Upper lobe of right lung (tissue), 1 donor: ENCODE data around the gene TDRD9. TPM values are rescaled to one million over a fixed set of nuclear protein-coding genes. Genes with fewer than 3 reads are reported as not detected.

Source experiments
- ATAC-seq: fragments of 200-7000 bp; cut with Tn5 transposase; one replicate; pipeline ENCODE4 v1.9.1; 2020; ENCODE audit warnings: mild to moderate bottlenecking, moderate library complexity
- DNase-seq: peaks from one replicate; pipeline ENCODE4 v3.0.0-alpha.2; 2020
- H3K27ac ChIP-seq: fragments of 200-600 bp; one replicate; pipeline ENCODE4 v1.8.0; 2022
- H3K27me3 ChIP-seq: fragments of 200-600 bp; one replicate; pipeline ENCODE4 v1.8.0; 2022; ENCODE audit warnings: mild to moderate bottlenecking
- H3K36me3 ChIP-seq: fragments of 200-600 bp; one replicate; pipeline ENCODE4 v1.8.0; 2022
- H3K4me1 ChIP-seq: fragments of 200-600 bp; one replicate; pipeline ENCODE4 v1.8.0; 2022
- H3K4me3 ChIP-seq: fragments of 200-600 bp; one replicate; pipeline ENCODE4 v1.8.0; 2022; ENCODE audit warnings: mild to moderate bottlenecking
- H3K9me3 ChIP-seq: fragments of 200-600 bp; one replicate; pipeline ENCODE4 v1.8.0; 2022
- CTCF ChIP-seq: fragments of 200-600 bp; IDR thresholded peaks from one replicate; pipeline ENCODE4 v1.8.0; 2022; ENCODE audit warnings: antibody characterized with exemption
- intact Hi-C: fragments of 100-400 bp; cut with DNase I; formaldehyde crosslinking; loops from one replicate; pipeline ENCODE4 v1.11.0; 2022
- total RNA-seq: library from RNA; stranded (reverse); fragmentation: NEBNext Ultra II Directional; extraction: Animal tissue kit (Norgen Biotek cat#: 25700); gene quantifications from one replicate; pipeline ENCODE4 v1.2.1, GENCODE V29; 2021
- donor health status: DM: no; HTN: yes; CAD: no; lungs with severe emphysema.

TDRD9 gene
- total RNA-seq, 1 donor from 2014 or later, result 6.2 TPM

- ATAC-seq, result no peak
- intact Hi-C loops, result no loop called here
These were observed 31.7 kb upstream of the TDRD9 start for GRCh38 chr14:103896578-103896977.

GRCh38 chr14:103897075-103897947, 30.9 kb upstream of the TDRD9 start:
- Histone ChIP-seq H3K4me1 (no peaks in the 10 kb centered on the region), H3K4me3 (no peak overlapping the region), H3K27ac (no peak overlapping the region), H3K9me3 (no peaks in the 10 kb centered on the region), H3K27me3 (no peaks in the 10 kb centered on the region), H3K36me3 (no peaks in the 10 kb centered on the region)
- DNase-seq (peak; percentile 56), ATAC-seq (peak; percentile 10)
- intact Hi-C loops, result no loop called here
- no peak for TF ChIP-seq CTCF

More at GRCh38 chr14:103896578-103896977, 31.7 kb upstream of the TDRD9 start:
- no peaks in the 10 kb centered on the region for H3K4me1 ChIP-seq
- no peaks in the 10 kb centered on the region for H3K36me3 ChIP-seq
- H3K27me3 ChIP-seq, result no peaks in the 10 kb centered on the region
- H3K27ac ChIP-seq, result no peak overlapping the region
- DNase-seq, result no peak
- H3K9me3 ChIP-seq, result no peaks in the 10 kb centered on the region
- no peak overlapping the region for H3K4me3 ChIP-seq
- no peak for TF ChIP-seq CTCF

GRCh38 chr14:103898204-103898603, 30.1 kb upstream of the TDRD9 start:
- intact Hi-C loops, result no loop called here
- Histone ChIP-seq H3K9me3 (no peaks in the 10 kb centered on the region), H3K27ac (no peak overlapping the region), H3K36me3 (no peaks in the 10 kb centered on the region), H3K4me3 (no peak overlapping the region), H3K4me1 (no peaks in the 10 kb centered on the region), H3K27me3 (no peaks in the 10 kb centered on the region)
- TF ChIP-seq CTCF, result no peak
- DNase-seq (no peak), ATAC-seq (no peak)

- H3K36me3 ChIP-seq, result no peaks in the 10 kb centered on the region
- intact Hi-C loops, result no loop called here
- H3K9me3 ChIP-seq, result no peaks in the 10 kb centered on the region
- DNase-seq (no peak), ATAC-seq (no peak)
- no peak for TF ChIP-seq CTCF
- H3K4me3 ChIP-seq, result no peak overlapping the region
- H3K27ac ChIP-seq, result no peak overlapping the region
- no peaks in the 10 kb centered on the region for H3K4me1 ChIP-seq
- H3K27me3 ChIP-seq, result no peaks in the 10 kb centered on the region
These were observed 29.5 kb upstream of the TDRD9 start for GRCh38 chr14:103898711-103899110.

GRCh38 chr14:103899316-103899715, 28.9 kb upstream of the TDRD9 start:
- Histone ChIP-seq H3K9me3 (no peaks in the 10 kb centered on the region), H3K4me1 (no peaks in the 10 kb centered on the region), H3K4me3 (no peak overlapping the region), H3K36me3 (no peaks in the 10 kb centered on the region), H3K27ac (no peak overlapping the region), H3K27me3 (no peaks in the 10 kb centered on the region)
- no peak for TF ChIP-seq CTCF
- intact Hi-C loops, result no loop called here
- DNase-seq, result no peak
- ATAC-seq, result no peak
